OCI-LY1 (cell line): ENCODE data around the gene PPP1R12B.
"Not testable (repeated sequence)": the region's sequence is repeated elsewhere in the genome, so short reads cannot be mapped to it uniquely, and the experiment has no call there.

Experiments used
- H2AFZ ChIP-seq: fragments of 200-600 bp; sonication (generic), shearing (Covaris generic); 2 replicates; pipeline ENCODE4 v1.6.0; 2014; ENCODE audit warnings: antibody characterized with exemption, mild to moderate bottlenecking, low read length
- H3F3A ChIP-seq: fragments of 200-600 bp; sonication (generic), shearing (Covaris generic); 2 replicates; pipeline ENCODE4 v1.6.0; 2014; ENCODE audit warnings: mild to moderate bottlenecking, antibody characterized with exemption, low read length, moderate library complexity; ENCODE audit not compliant: insufficient read depth
- H3K27ac ChIP-seq: fragments of 200-600 bp; sonication (generic); 2 replicates; pipeline ENCODE4 v1.5.1; 2014; ENCODE audit warnings: low read length, mixed run types, mild to moderate bottlenecking, low read depth; ENCODE audit not compliant: poor library complexity, severe bottlenecking
- H3K27me3 ChIP-seq: fragments of 200-600 bp; sonication (generic); 2 replicates; pipeline ENCODE4 v1.6.0; 2014; ENCODE audit warnings: antibody characterized with exemption, mild to moderate bottlenecking, low read length, moderate library complexity; ENCODE audit not compliant: insufficient read depth
- H3K36me3 ChIP-seq: fragments of 200-600 bp; sonication (generic); 2 replicates; pipeline ENCODE4 v1.6.1; 2014; ENCODE audit warnings: mild to moderate bottlenecking, antibody characterized with exemption, low read length, moderate library complexity, mixed read lengths; ENCODE audit not compliant: insufficient read depth
- H3K4me1 ChIP-seq: fragments of 200-600 bp; sonication (generic); 2 replicates; pipeline ENCODE4 v1.5.1; 2014; ENCODE audit warnings: mild to moderate bottlenecking, low read length, moderate library complexity; ENCODE audit not compliant: insufficient read depth, severe bottlenecking
- H3K4me2 ChIP-seq: fragments of 200-600 bp; sonication (generic), shearing (Covaris generic); 2 replicates; pipeline ENCODE4 v1.6.1; 2014; ENCODE audit warnings: low read length
- H3K4me3 ChIP-seq: fragments of 200-600 bp; sonication (generic); 2 replicates; pipeline ENCODE4 v1.5.1; 2014; ENCODE audit warnings: low read length, low read depth, mild to moderate bottlenecking, mixed read lengths; ENCODE audit not compliant: poor library complexity, severe bottlenecking
- H3K79me2 ChIP-seq: fragments of 200-600 bp; shearing (Covaris generic); 2 replicates; pipeline ENCODE4 v1.6.1; 2016; ENCODE audit warnings: mixed run types, low read length, mixed read lengths; ENCODE audit not compliant: insufficient read depth
- H3K9ac ChIP-seq: fragments of 200-600 bp; sonication (generic), shearing (Covaris generic); 2 replicates; pipeline ENCODE4 v1.6.1; 2014; ENCODE audit warnings: mild to moderate bottlenecking, low read length, mixed read lengths
- H3K9me2 ChIP-seq: fragments of 200-600 bp; sonication (generic), shearing (Covaris generic); 2 replicates; pipeline ENCODE4 v1.6.1; 2014; ENCODE audit warnings: low read depth, mild to moderate bottlenecking, low read length, mixed read lengths
- H3K9me3 ChIP-seq: fragments of 200-600 bp; shearing (Covaris generic); 2 replicates; pipeline ENCODE4 v1.6.1; 2014; ENCODE audit warnings: low read length, mixed read lengths
- H4K20me1 ChIP-seq: fragments of 200-600 bp; sonication (generic), shearing (Covaris generic); 2 replicates; pipeline ENCODE4 v1.6.0; 2016; ENCODE audit warnings: mild to moderate bottlenecking, low read length; ENCODE audit not compliant: insufficient read depth

The PPP1R12B gene

GRCh38 chr1:202480640-202481039, 132.1 kb downstream of the PPP1R12B start:
- not testable (repeated sequence) for H3K27ac ChIP-seq, H3K9me3 ChIP-seq, H3K36me3 ChIP-seq, H3K9ac ChIP-seq, H3F3A ChIP-seq, H3K79me2 ChIP-seq, H3K4me2 ChIP-seq, H3K4me3 ChIP-seq, H3K27me3 ChIP-seq, H3K9me2 ChIP-seq, H2AFZ ChIP-seq, H4K20me1 ChIP-seq
- peaks cover 47% of the 10 kb centered on the region for H3K4me1 ChIP-seq

- Histone ChIP-seq H3K27ac (peak overlapping the region; percentile 88), H3K4me3 (peak overlapping the region; percentile 19)
Observed at GRCh38 chr1:202483362-202483761, 134.9 kb downstream of the PPP1R12B start.

GRCh38 chr1:202484032-202484431, 135.5 kb downstream of the PPP1R12B start:
- H3K4me3 ChIP-seq: peak overlapping the region; percentile 19
- H3K9ac ChIP-seq: not testable (repeated sequence)

More at GRCh38 chr1:202483362-202483761, 134.9 kb downstream of the PPP1R12B start:
- peak overlapping the region; percentile 58 for H3K4me2 ChIP-seq
- not testable (repeated sequence) for H3K9me3 ChIP-seq, H3K27me3 ChIP-seq, H3K36me3 ChIP-seq, H2AFZ ChIP-seq, H3K9me2 ChIP-seq, H3F3A ChIP-seq, H3K79me2 ChIP-seq, H4K20me1 ChIP-seq
- H3K9ac ChIP-seq: peak overlapping the region; percentile 36; the same call in 1 of the 2 replicates
- peaks cover 53% of the 10 kb centered on the region for H3K4me1 ChIP-seq

GRCh38 chr1:202484820-202485219, 136.3 kb downstream of the PPP1R12B start:
- H3K4me3 ChIP-seq: peak overlapping the region; percentile 15
- not testable (repeated sequence) for H3K4me2 ChIP-seq, H3K79me2 ChIP-seq, H3K27me3 ChIP-seq, H3K9ac ChIP-seq, H2AFZ ChIP-seq, H3F3A ChIP-seq, H4K20me1 ChIP-seq, H3K9me2 ChIP-seq, H3K9me3 ChIP-seq
- peaks cover 18% of the 10 kb centered on the region for H3K36me3 ChIP-seq
- H3K27ac ChIP-seq: peak overlapping the region; percentile 88
- peaks cover 50% of the 10 kb centered on the region for H3K4me1 ChIP-seq

More at GRCh38 chr1:202484032-202484431, 135.5 kb downstream of the PPP1R12B start:
- H4K20me1 ChIP-seq, H3K9me3 ChIP-seq, H2AFZ ChIP-seq, H3K79me2 ChIP-seq, H3K27me3 ChIP-seq, H3F3A ChIP-seq, H3K9me2 ChIP-seq: not testable (repeated sequence)
- Histone ChIP-seq H3K4me2 (peak overlapping the region; percentile 58), H3K27ac (peak overlapping the region; percentile 88), H3K4me1 (peaks cover 54% of the 10 kb centered on the region), H3K36me3 (peaks cover 16% of the 10 kb centered on the region)

GRCh38 chr1:202488178-202488649, 139.7 kb downstream of the PPP1R12B start:
- not testable (repeated sequence) for H2AFZ ChIP-seq, H4K20me1 ChIP-seq, H3K9me3 ChIP-seq, H3K27me3 ChIP-seq, H3K9me2 ChIP-seq, H3K79me2 ChIP-seq, H3F3A ChIP-seq, H3K4me3 ChIP-seq, H3K27ac ChIP-seq, H3K9ac ChIP-seq, H3K4me2 ChIP-seq
- peaks cover 33% of the 10 kb centered on the region for H3K4me1 ChIP-seq
- peaks cover 20% of the 10 kb centered on the region for H3K36me3 ChIP-seq

- H3K9me3 ChIP-seq, H3K79me2 ChIP-seq, H2AFZ ChIP-seq, H3K9me2 ChIP-seq, H3F3A ChIP-seq, H3K4me3 ChIP-seq, H3K27me3 ChIP-seq, H3K9ac ChIP-seq, H3K4me2 ChIP-seq, H3K27ac ChIP-seq, H4K20me1 ChIP-seq: not testable (repeated sequence)
- Histone ChIP-seq H3K36me3 (peaks cover 20% of the 10 kb centered on the region), H3K4me1 (peaks cover 24% of the 10 kb centered on the region)
Observed at GRCh38 chr1:202489101-202489500, 140.6 kb downstream of the PPP1R12B start.

- not testable (repeated sequence) for H2AFZ ChIP-seq, H3K79me2 ChIP-seq, H3K27me3 ChIP-seq, H3K9me3 ChIP-seq, H3K4me3 ChIP-seq, H3K9ac ChIP-seq, H3K27ac ChIP-seq, H3F3A ChIP-seq, H3K9me2 ChIP-seq, H4K20me1 ChIP-seq, H3K4me2 ChIP-seq
- Histone ChIP-seq H3K36me3 (peaks cover 23% of the 10 kb centered on the region), H3K4me1 (peaks cover 11% of the 10 kb centered on the region)
Observed at GRCh38 chr1:202493112-202493511, 144.6 kb downstream of the PPP1R12B start.
